HEK293 (cell line): ENCODE data around the gene STEEP1.

Experiments used
- CTCF ChIA-PET: fragments of 350-600 bp; formaldehyde crosslinking; extraction: SDS; loops from one replicate; lab custom pipeline; 2021; ENCODE audit warnings: antibody characterized with exemption; lab: Yijun Ruan, JAX
- POLR2A ChIA-PET: fragments of 300-600 bp; formaldehyde crosslinking; extraction: SDS; loops from one replicate; lab custom pipeline; 2020; ENCODE audit warnings: antibody characterized with exemption, inconsistent platforms; lab: Yijun Ruan, JAX
- H3K27ac ChIP-seq: fragments of 200-500 bp; sonication (Bioruptor generic); 2 replicates; pipeline ENCODE4 v1.5.1; 2014; ENCODE audit warnings: low read depth, low read length, control low read depth, inconsistent platforms; ENCODE audit errors: extremely low read depth
- H3K36me3 ChIP-seq, 2 experiments: fragments of 200-500 bp in 1 of 2; sonication (Bioruptor generic) in 1 of 2; 1 replicate in 1 of 2; 2 replicates in 1 of 2; pipeline ENCODE4 v1.5.1; 2014 to 2017; ENCODE audit warnings: inconsistent platforms in 2 of 2, low read length in 2 of 2; ENCODE audit not compliant: control insufficient read depth in 2 of 2, insufficient read depth in 1 of 2
- H3K4me1 ChIP-seq: fragments of 200-500 bp; sonication (Bioruptor generic); 2 replicates; pipeline ENCODE4 v1.5.1; 2014; ENCODE audit warnings: mild to moderate bottlenecking, low read length, inconsistent platforms; ENCODE audit not compliant: control insufficient read depth, insufficient read depth
- H3K4me3 ChIP-seq: 2 replicates; pipeline ENCODE4 v1.5.1; 2011; ENCODE audit warnings: low read depth, mild to moderate bottlenecking, control low read depth, low read length, moderate library complexity
- H3K9me3 ChIP-seq: fragments of 200-500 bp; sonication (Bioruptor generic); 2 replicates; pipeline ENCODE4 v1.5.1; 2014; ENCODE audit warnings: low read depth, low read length, inconsistent platforms; ENCODE audit not compliant: control insufficient read depth, insufficient read depth
- MZF1 ChIP-seq: fragments of 450-650 bp; formaldehyde crosslinking; IDR thresholded peaks from 2 replicates; pipeline ENCODE4 v1.5.1; 2017; ENCODE audit warnings: missing biosample characterization, missing genetic modification characterization, borderline replicate concordance
- SALL2 ChIP-seq: fragments of 450-650 bp; formaldehyde crosslinking; IDR thresholded peaks from 2 replicates; pipeline ENCODE4 v1.5.0; 2017; ENCODE audit warnings: missing biosample characterization, mild to moderate bottlenecking, missing genetic modification characterization, borderline replicate concordance
- ZIC2 ChIP-seq: fragments of 450-650 bp; formaldehyde crosslinking; IDR thresholded peaks from 2 replicates; pipeline ENCODE4 v1.5.1; 2016; ENCODE audit warnings: missing biosample characterization, missing genetic modification characterization
- ZNF138 ChIP-seq: fragments of 450-650 bp; formaldehyde crosslinking; IDR thresholded peaks from 2 replicates; pipeline ENCODE4 v1.5.1; 2016; ENCODE audit warnings: missing biosample characterization, missing genetic modification characterization, borderline replicate concordance
- ZNF391 ChIP-seq: fragments of 450-650 bp; formaldehyde crosslinking; IDR thresholded peaks from 2 replicates; pipeline ENCODE4 v1.5.1; 2016; ENCODE audit warnings: low read depth, missing biosample characterization, missing genetic modification characterization, borderline replicate concordance
- ZNF473 ChIP-seq: fragments of 450-650 bp; formaldehyde crosslinking; IDR thresholded peaks from 2 replicates; pipeline ENCODE4 v1.5.1; 2017; ENCODE audit warnings: missing biosample characterization, missing genetic modification characterization
- ZNF544 ChIP-seq: fragments of 450-650 bp; formaldehyde crosslinking; IDR thresholded peaks from 2 replicates; pipeline ENCODE4 v1.5.0; 2017; ENCODE audit warnings: missing biosample characterization, missing genetic modification characterization
- TF ChIP-seq, protein P1 (sequence below): fragments of 450-650 bp; formaldehyde crosslinking; IDR thresholded peaks from 2 replicates; pipeline ENCODE4 v1.5.1; 2016; ENCODE audit warnings: missing biosample characterization, missing genetic modification characterization
- TF ChIP-seq, protein P2 (sequence below): fragments of 450-650 bp; formaldehyde crosslinking; IDR thresholded peaks from 2 replicates; pipeline ENCODE4 v1.5.1; 2016; ENCODE audit warnings: missing biosample characterization, missing genetic modification characterization
- TF ChIP-seq, protein P3 (sequence below): fragments of 450-650 bp; formaldehyde crosslinking; IDR thresholded peaks from 2 replicates; pipeline ENCODE4 v1.5.1; 2016; ENCODE audit warnings: missing biosample characterization, missing genetic modification characterization
- TF ChIP-seq, protein P4 (sequence below): fragments of 450-650 bp; formaldehyde crosslinking; IDR thresholded peaks from 2 replicates; pipeline ENCODE4 v1.5.1; 2016; ENCODE audit warnings: missing biosample characterization, missing genetic modification characterization, borderline replicate concordance
- TF ChIP-seq, protein P5 (sequence below): fragments of 450-650 bp; formaldehyde crosslinking; optimal IDR thresholded peaks from 2 replicates; pipeline ENCODE3; 2016; ENCODE audit warnings: missing biosample characterization, mild to moderate bottlenecking, missing genetic modification characterization
- TF ChIP-seq, protein P6 (sequence below): fragments of 450-650 bp; formaldehyde crosslinking; IDR thresholded peaks from 2 replicates; pipeline ENCODE4 v1.5.1; 2017; ENCODE audit warnings: missing biosample characterization, missing genetic modification characterization
- TF ChIP-seq, protein P7 (sequence below): fragments of 450-650 bp; formaldehyde crosslinking; IDR thresholded peaks from 2 replicates; pipeline ENCODE4 v1.5.1; 2016; ENCODE audit warnings: missing biosample characterization, missing genetic modification characterization
- TF ChIP-seq, protein P8 (sequence below): fragments of 450-650 bp; formaldehyde crosslinking; IDR thresholded peaks from 2 replicates; pipeline ENCODE4 v1.5.1; 2016; ENCODE audit warnings: missing biosample characterization, missing genetic modification characterization

The STEEP1 gene

DNA sequence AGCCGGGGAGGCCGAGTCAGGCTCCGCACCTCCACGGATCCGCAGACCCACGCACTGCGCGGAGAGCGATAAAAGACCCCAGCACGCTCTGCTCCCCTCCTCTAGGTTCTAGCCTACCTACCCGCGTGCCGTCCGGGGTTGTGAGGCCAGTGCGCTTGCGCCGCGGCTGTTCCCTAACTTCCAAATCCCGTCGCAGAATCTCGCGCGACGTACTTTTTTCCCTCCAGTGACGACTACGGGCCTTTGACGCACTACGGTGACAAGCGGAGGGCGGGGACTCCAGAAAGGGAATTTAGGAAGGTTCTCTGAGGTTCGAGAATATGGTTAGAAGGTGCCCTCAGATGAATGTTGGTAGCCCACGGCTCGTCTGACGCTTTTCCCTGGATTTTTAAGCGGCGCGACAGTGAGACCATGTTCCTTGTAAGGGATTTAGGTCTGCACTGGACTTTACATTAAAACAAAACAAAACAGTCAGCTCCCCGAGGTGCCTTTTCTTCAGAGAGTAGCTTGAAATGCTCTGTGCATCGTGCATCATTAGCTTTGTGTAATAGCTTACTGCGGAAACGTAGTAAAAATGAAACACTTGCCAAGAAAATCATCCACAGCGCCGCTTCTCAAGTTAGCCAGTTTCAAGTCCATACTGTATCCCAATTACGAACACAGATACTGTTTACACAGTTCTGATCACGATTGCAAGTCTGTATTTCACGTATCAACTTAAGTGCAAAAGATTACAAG is 41.2 kb upstream of the STEEP1 start, which contains the start of gene NKRF (continued):
- TF ChIP-seq, protein P1, sequence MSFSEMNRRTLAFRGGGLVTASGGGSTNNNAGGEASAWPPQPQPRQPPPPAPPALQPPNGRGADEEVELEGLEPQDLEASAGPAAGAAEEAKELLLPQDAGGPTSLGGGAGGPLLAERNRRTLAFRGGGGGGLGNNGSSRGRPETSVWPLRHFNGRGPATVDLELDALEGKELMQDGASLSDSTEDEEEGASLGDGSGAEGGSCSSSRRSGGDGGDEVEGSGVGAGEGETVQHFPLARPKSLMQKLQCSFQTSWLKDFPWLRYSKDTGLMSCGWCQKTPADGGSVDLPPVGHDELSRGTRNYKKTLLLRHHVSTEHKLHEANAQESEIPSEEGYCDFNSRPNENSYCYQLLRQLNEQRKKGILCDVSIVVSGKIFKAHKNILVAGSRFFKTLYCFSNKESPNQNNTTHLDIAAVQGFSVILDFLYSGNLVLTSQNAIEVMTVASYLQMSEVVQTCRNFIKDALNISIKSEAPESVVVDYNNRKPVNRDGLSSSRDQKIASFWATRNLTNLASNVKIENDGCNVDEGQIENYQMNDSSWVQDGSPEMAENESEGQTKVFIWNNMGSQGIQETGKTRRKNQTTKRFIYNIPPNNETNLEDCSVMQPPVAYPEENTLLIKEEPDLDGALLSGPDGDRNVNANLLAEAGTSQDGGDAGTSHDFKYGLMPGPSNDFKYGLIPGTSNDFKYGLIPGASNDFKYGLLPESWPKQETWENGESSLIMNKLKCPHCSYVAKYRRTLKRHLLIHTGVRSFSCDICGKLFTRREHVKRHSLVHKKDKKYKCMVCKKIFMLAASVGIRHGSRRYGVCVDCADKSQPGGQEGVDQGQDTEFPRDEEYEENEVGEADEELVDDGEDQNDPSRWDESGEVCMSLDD, result 0 out of 2 replicates have a peak, but pooled peaks have one; percentile 92
- TF ChIP-seq, protein P2, sequence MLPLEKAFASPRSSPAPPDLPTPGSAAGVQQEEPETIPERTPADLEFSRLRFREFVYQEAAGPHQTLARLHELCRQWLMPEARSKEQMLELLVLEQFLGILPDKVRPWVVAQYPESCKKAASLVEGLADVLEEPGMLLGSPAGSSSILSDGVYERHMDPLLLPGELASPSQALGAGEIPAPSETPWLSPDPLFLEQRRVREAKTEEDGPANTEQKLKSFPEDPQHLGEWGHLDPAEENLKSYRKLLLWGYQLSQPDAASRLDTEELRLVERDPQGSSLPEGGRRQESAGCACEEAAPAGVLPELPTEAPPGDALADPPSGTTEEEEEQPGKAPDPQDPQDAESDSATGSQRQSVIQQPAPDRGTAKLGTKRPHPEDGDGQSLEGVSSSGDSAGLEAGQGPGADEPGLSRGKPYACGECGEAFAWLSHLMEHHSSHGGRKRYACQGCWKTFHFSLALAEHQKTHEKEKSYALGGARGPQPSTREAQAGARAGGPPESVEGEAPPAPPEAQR (tag by site-specific recombination), result no peak
- TF ChIP-seq ZNF544 (tag by site-specific recombination), result no peak
- TF ChIP-seq, protein P3, sequence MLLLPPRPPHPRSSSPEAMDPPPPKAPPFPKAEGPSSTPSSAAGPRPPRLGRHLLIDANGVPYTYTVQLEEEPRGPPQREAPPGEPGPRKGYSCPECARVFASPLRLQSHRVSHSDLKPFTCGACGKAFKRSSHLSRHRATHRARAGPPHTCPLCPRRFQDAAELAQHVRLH (tag by site-specific recombination), result peak; percentile 86
- TF ChIP-seq, protein P4, sequence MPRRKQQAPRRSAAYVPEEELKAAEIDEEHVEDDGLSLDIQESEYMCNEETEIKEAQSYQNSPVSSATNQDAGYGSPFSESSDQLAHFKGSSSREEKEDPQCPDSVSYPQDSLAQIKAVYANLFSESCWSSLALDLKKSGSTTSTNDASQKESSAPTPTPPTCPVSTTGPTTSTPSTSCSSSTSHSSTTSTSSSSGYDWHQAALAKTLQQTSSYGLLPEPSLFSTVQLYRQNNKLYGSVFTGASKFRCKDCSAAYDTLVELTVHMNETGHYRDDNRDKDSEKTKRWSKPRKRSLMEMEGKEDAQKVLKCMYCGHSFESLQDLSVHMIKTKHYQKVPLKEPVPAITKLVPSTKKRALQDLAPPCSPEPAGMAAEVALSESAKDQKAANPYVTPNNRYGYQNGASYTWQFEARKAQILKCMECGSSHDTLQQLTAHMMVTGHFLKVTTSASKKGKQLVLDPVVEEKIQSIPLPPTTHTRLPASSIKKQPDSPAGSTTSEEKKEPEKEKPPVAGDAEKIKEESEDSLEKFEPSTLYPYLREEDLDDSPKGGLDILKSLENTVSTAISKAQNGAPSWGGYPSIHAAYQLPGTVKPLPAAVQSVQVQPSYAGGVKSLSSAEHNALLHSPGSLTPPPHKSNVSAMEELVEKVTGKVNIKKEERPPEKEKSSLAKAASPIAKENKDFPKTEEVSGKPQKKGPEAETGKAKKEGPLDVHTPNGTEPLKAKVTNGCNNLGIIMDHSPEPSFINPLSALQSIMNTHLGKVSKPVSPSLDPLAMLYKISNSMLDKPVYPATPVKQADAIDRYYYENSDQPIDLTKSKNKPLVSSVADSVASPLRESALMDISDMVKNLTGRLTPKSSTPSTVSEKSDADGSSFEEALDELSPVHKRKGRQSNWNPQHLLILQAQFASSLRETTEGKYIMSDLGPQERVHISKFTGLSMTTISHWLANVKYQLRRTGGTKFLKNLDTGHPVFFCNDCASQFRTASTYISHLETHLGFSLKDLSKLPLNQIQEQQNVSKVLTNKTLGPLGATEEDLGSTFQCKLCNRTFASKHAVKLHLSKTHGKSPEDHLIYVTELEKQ (tag by site-specific recombination), result no peak
- TF ChIP-seq SALL2 (tag by site-specific recombination), result no peak
- TF ChIP-seq, protein P5, sequence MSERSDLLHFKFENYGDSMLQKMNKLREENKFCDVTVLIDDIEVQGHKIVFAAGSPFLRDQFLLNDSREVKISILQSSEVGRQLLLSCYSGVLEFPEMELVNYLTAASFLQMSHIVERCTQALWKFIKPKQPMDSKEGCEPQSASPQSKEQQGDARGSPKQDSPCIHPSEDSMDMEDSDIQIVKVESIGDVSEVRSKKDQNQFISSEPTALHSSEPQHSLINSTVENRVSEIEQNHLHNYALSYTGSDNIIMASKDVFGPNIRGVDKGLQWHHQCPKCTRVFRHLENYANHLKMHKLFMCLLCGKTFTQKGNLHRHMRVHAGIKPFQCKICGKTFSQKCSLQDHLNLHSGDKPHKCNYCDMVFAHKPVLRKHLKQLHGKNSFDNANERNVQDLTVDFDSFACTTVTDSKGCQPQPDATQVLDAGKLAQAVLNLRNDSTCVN (tag by site-specific recombination), result peak; percentile 9

DNA sequence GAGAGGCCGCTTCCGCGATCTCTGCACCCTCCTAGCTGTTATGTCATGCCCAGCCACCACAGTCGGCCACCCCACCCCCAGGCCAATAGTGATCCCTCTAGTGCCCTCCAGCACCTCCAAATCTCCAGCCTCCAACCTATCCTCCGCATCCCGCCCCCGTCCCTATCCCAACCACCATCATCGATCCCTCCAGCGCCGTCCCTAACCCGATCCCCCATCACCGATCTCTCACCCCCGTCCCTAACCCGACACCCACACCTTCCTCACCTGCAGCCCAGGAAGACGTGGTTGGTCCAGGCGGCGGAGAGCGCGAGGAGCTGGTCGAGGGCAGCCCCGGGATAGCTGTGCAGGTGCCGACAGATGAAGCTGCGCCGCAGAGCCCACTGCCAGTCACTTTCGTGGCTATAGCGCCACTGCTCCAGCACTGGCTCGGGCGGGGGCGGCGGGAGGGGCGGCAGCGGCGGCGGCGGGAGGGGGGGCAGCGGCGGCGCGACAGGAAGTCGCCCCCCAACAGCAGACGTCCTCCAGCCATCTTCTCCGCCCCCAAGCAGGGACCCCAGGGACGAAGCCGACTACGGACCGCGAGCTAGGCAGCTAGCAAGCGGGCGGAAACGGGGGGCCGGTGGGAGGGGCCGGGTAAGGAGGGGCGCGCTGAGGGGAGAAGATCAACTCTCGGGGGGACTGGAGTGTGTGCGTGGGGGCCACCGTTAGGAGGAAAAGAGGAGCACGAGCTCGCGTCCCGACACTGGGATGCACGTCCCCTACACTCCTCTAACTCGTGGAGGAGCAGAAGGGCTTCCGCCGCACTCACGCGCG is 40.5 kb upstream of the STEEP1 start:
- POLR2A ChIA-PET, result interaction anchor here (0.5 to 2.7 kb wide), 15 partner anchors 9 to 277 kb away, joined by 3 to 19 read pairs (median 3); partner anchors contain the start of genes RPL39, SEPTIN6, SOWAHD and UBE2A
- no peaks in the 10 kb centered on the region for H3K9me3 ChIP-seq
- CTCF ChIA-PET, result interaction anchor here (0.6 to 1.3 kb wide), 5 partner anchors 9 to 148 kb away, joined by 3 to 9 read pairs (median 7); no protein-coding TSS in a partner anchor
- peaks cover 10 to 16% of the 10 kb centered on the region in 2 experiments; a peak in 2 of 3 replicates for H3K36me3 ChIP-seq
- peak overlapping the region; percentile 86 for H3K27ac ChIP-seq
- H3K4me1 ChIP-seq, result no peaks in the 10 kb centered on the region
- H3K4me3 ChIP-seq, result peak overlapping the region; percentile 69
- TF ChIP-seq, protein P6, sequence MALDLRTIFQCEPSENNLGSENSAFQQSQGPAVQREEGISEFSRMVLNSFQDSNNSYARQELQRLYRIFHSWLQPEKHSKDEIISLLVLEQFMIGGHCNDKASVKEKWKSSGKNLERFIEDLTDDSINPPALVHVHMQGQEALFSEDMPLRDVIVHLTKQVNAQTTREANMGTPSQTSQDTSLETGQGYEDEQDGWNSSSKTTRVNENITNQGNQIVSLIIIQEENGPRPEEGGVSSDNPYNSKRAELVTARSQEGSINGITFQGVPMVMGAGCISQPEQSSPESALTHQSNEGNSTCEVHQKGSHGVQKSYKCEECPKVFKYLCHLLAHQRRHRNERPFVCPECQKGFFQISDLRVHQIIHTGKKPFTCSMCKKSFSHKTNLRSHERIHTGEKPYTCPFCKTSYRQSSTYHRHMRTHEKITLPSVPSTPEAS (tag by site-specific recombination), result peak; percentile 26; the same call in 1 of the 2 replicates
- TF ChIP-seq, protein P7, sequence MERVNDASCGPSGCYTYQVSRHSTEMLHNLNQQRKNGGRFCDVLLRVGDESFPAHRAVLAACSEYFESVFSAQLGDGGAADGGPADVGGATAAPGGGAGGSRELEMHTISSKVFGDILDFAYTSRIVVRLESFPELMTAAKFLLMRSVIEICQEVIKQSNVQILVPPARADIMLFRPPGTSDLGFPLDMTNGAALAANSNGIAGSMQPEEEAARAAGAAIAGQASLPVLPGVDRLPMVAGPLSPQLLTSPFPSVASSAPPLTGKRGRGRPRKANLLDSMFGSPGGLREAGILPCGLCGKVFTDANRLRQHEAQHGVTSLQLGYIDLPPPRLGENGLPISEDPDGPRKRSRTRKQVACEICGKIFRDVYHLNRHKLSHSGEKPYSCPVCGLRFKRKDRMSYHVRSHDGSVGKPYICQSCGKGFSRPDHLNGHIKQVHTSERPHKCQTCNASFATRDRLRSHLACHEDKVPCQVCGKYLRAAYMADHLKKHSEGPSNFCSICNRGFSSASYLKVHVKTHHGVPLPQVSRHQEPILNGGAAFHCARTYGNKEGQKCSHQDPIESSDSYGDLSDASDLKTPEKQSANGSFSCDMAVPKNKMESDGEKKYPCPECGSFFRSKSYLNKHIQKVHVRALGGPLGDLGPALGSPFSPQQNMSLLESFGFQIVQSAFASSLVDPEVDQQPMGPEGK, result peak; percentile 78
- TF ChIP-seq ZIC2 (tag by site-specific recombination), result no peak
- TF ChIP-seq ZNF138 (tag by site-specific recombination), result no peak
- TF ChIP-seq ZNF391 (tag by site-specific recombination), result 0 out of 2 replicates have a peak, but pooled peaks have one; percentile 23
- no peak for TF ChIP-seq MZF1
- TF ChIP-seq, protein P8, sequence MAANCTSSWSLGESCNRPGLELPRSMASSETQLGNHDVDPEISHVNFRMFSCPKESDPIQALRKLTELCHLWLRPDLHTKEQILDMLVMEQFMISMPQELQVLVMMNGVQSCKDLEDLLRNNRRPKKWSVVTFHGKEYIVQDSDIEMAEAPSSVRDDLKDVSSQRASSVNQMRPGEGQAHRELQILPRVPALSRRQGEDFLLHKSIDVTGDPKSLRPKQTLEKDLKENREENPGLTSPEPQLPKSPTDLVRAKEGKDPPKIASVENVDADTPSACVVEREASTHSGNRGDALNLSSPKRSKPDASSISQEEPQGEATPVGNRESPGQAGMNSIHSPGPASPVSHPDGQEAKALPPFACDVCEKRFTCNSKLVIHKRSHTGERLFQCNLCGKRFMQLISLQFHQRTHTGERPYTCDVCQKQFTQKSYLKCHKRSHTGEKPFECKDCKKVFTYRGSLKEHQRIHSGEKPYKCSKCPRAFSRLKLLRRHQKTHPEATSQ (tag by site-specific recombination), result 0 out of 2 replicates have a peak, but pooled peaks have one; percentile 27
- no peak for TF ChIP-seq ZNF473
